ENCODE measurements around the gene INPP5K. TPM values are rescaled to one million over a fixed set of nuclear protein-coding genes. Genes with fewer than 3 reads are reported as not detected.

The INPP5K gene
- total and polyA plus RNA-seq, 9 donors, result 23.0 to 39.1 (median 28.3) TPM

DNA sequence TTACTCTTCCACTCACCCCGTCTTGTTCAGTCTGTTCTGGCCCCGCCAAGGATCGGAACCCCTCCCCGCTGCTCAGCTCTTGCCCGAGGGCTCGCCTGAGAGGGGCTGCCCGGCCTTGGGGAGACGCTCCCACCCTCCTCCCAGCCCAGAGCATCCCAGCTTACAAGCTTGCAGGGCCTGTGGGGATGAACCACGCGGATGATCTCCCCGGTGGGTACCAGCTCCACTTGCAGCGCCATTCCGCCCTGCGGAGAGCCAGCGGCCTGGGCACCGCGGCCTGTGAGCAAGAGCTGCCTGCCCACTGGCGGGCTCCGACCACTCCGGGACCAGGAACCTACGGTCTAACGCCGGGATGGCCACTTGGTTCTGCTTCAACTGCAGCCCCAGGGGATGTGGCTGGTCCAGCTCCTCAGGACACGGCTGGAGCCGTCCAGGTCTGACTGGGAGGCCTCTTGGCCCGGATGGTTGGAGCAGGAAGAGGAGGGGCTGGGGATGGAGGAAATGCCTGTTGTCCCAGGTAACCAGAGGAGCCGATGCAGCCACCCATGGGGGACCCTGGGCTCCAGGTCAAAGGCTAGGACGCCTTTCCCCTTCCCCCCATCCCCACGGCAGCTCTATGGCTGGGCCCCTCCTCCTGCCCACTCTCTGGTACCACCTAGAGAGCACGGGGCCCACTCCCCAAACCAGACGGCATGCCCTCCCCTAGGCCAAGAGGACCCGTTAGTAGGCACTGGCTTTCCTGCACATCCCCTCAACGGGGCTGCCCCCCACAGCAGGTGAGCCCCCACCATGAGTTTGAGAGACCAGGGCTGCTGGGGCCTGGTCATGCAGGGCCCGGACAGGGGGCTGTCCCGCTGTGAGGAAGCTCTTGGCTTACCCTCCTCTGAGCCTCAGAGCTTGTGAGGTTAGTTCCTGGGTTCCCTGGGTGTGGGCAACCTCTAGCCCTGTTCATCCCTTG is 23.9 kb downstream of the INPP5K start, which contains the start of gene MYO1C:
MYO1C (minus strand) TSS at position 438 of the 958 bp plus-strand sequence; CDS start at position 239, 199 bp downstream.
- Histone ChIP-seq H3K27ac (peak within 1 kb of the TSS; percentile 87 to 91), H3K4me3 (peak within 1 kb of the TSS; percentile 56), H3K4me1 (ENCODE audit: insufficient read depth) (peaks cover 6% of the 10 kb centered on the region), H3K9me3 (no peaks in the 10 kb centered on the region), H3K27me3 (no peaks in the 10 kb centered on the region), H3K36me3 (no peaks in the 10 kb centered on the region)
- DNase-seq, result peak in 4 of 5 donors; percentile 46 to 62 (median 56)
- TF ChIP-seq EP300 (IDR thresholded peaks at IDR 0.05) (no peak), POLR2A (IDR thresholded peaks at IDR 0.05) (no peak)
- TF ChIP-seq, protein P1, sequence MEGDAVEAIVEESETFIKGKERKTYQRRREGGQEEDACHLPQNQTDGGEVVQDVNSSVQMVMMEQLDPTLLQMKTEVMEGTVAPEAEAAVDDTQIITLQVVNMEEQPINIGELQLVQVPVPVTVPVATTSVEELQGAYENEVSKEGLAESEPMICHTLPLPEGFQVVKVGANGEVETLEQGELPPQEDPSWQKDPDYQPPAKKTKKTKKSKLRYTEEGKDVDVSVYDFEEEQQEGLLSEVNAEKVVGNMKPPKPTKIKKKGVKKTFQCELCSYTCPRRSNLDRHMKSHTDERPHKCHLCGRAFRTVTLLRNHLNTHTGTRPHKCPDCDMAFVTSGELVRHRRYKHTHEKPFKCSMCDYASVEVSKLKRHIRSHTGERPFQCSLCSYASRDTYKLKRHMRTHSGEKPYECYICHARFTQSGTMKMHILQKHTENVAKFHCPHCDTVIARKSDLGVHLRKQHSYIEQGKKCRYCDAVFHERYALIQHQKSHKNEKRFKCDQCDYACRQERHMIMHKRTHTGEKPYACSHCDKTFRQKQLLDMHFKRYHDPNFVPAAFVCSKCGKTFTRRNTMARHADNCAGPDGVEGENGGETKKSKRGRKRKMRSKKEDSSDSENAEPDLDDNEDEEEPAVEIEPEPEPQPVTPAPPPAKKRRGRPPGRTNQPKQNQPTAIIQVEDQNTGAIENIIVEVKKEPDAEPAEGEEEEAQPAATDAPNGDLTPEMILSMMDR (IDR thresholded peaks at IDR 0.05), result no peak
- intact Hi-C loops (cut with DNase I), result loop anchor here in 1 of 4 donors (10.0 kb wide), 1 partner anchor 108 kb away; no protein-coding TSS in a partner anchor
- WGBS, 3 donors, result 76 to 82% (median 80%) methylated on average over 33 to 35 of the region's 35 CpGs

DNA sequence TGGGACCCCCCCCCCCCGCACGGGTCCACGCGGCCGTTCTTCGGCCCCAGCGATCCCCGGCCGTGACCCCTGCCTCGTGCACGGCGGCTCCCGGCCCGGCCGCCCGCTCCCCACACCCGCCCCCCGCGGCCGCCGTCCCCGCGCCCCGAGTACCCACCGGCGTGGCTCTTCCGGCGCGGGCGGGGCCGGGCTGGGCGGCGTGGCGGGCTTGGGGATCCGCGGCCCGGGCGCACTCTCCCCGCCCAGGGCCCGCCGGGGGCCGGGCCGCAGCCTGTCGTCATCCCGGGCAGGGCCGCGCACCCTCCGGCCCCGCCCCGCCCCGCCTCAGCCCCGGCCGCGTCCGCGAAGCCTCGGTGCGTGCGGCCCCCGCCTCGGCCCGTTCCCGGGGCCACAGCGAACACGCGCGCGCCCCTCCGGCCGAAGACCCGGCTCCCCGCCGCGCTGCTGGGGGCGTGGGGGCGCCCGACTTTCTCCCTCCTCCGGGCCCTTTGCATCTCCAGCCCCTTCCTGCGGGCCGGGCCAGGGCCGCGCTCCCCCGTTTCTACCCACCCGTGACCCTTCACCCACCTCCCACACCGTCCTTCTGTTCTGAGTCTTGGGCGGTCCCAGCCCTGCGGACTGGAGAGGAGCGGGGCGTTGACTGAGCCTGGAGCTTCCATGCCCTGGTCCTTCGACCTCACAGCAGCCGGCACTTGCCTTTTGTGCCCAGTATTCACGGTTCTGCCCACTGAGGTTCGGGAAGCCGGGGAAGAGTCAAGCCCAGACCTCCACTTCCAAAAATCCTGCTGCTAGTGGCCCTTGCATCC is 24.8 kb downstream of the INPP5K start:
- H3K9me3 ChIP-seq, result no peaks in the 10 kb centered on the region
- peak overlapping the region; percentile 87 to 91 for H3K27ac ChIP-seq
- peaks cover 7% of the 10 kb centered on the region for H3K4me1 ChIP-seq (ENCODE audit: insufficient read depth)
- no peaks in the 10 kb centered on the region for H3K27me3 ChIP-seq
- DNase-seq, result peak; percentile 61 to 78 (median 73)
- intact Hi-C loops (cut with DNase I), result loop anchor here in 1 of 4 donors (10.0 kb wide), 1 partner anchor 107 kb away; no protein-coding TSS in a partner anchor
- 1 to 3% (median 2%) methylated on average over 23 to 94 of the region's 94 CpGs for WGBS, 3 donors
- no peaks in the 10 kb centered on the region for H3K36me3 ChIP-seq
- H3K4me3 ChIP-seq, result peak overlapping the region; percentile 56
- TF ChIP-seq EP300 (IDR thresholded peaks at IDR 0.05) (no peak), POLR2A (IDR thresholded peaks at IDR 0.05) (no peak)
- TF ChIP-seq, protein P1 (IDR thresholded peaks at IDR 0.05), result no peak

DNA sequence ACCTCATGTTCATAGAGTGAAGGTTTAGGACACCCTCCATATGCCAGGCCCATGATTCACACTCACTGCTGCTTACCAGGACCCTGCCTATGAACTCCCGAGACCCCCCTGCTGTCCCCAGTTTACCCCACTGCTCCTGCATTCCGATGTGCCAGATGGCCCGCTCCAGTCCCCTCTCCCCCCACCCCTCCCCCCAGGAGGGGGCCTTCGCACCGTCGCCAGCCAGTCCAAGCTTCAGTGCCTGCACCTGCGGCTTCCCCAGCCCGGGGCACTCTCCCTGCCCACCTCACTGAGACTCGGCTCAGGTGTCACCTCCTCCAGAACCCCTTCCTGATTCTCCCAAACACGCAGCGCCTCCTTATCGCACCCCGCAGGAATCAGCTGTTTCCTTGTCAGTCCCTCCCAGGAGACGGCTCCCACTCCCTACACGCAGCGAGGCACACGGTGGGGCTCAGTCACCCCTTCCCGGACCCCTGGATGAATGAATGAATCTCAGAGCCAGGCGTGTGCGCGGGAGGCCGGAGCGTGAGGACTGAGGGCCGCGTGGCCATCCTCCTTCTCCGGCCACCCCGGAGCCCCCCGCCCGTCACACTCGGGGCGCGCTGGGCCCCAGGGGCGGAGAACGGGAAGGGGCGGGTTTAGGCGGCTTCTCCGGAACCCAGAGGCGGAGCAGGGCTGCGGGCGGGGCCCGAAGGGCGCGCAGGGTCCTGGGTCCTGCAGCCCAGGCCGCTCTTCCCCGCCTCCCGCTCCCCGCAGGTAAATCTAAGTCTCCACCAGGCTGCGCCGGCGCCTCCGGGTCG is 25.6 kb downstream of the INPP5K start:
- Histone ChIP-seq H3K4me3 (peak overlapping the region; percentile 56), H3K27me3 (no peaks in the 10 kb centered on the region), H3K36me3 (no peaks in the 10 kb centered on the region), H3K27ac (peak overlapping the region; percentile 80 to 82), H3K9me3 (no peaks in the 10 kb centered on the region), H3K4me1 (ENCODE audit: insufficient read depth) (peaks cover 8% of the 10 kb centered on the region)
- 2 to 4% (median 2%) methylated on average over 36 to 52 of the region's 52 CpGs for WGBS, 3 donors
- peak; percentile 56 to 74 (median 67) for DNase-seq
- TF ChIP-seq POLR2A (IDR thresholded peaks at IDR 0.05) (peak; percentile 23), EP300 (IDR thresholded peaks at IDR 0.05) (no peak)
- TF ChIP-seq, protein P1 (IDR thresholded peaks at IDR 0.05), result no peak
- intact Hi-C loops (cut with DNase I), result loop anchor here in 1 of 4 donors (10.0 kb wide), 1 partner anchor 106 kb away; no protein-coding TSS in a partner anchor
